HepG2 (cell line): ENCODE results near the gene KRTAP2-3.

Experiments
- HNRNPLL ChIP-seq: fragments of 200-400 bp; formaldehyde crosslinking; IDR thresholded peaks from 2 replicates; pipeline ENCODE4 v1.6.1; 2017; ENCODE audit warnings: mild to moderate bottlenecking, low read depth, low read length; ENCODE audit not compliant: poor library complexity, severe bottlenecking
- NFYB ChIP-seq: sonication (generic); formaldehyde crosslinking; IDR thresholded peaks from 2 replicates; pipeline ENCODE4 v1.4.0; 2020; ENCODE audit warnings: missing genetic modification reagents
- SUZ12 ChIP-seq: fragments of 150-350 bp; IDR thresholded peaks from 2 replicates; pipeline ENCODE4 v1.6.1; 2014; ENCODE audit warnings: low read depth, low read length
- TF ChIP-seq, protein P1 (sequence below): sonication (generic); formaldehyde crosslinking; IDR thresholded peaks from 2 replicates; pipeline ENCODE4 v1.5.0; 2020; ENCODE audit warnings: mild to moderate bottlenecking, missing genetic modification reagents, moderate library complexity

DNA sequence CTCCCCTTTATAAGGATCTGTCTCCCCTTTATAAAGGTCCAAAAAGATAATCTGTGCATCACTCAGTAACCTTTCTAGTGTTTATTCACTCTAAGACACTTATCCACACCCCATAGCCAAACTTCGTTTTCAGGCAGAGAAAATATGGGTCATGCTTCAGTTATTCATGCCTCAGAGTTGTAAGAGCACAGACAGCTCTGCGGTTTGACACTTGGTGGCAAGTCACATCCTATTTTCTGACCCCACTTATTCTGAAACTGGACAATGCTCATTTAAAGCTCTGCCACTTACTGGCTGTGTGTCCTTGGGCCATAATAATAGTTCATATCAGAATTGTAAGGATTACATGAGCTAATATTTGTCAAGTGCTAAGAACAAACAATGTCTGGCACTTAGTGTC, 10.8 kb downstream of the KRTAP2-3 start:
- no peak for TF ChIP-seq SUZ12
- no peak for TF ChIP-seq HNRNPLL
- TF ChIP-seq, protein P1, sequence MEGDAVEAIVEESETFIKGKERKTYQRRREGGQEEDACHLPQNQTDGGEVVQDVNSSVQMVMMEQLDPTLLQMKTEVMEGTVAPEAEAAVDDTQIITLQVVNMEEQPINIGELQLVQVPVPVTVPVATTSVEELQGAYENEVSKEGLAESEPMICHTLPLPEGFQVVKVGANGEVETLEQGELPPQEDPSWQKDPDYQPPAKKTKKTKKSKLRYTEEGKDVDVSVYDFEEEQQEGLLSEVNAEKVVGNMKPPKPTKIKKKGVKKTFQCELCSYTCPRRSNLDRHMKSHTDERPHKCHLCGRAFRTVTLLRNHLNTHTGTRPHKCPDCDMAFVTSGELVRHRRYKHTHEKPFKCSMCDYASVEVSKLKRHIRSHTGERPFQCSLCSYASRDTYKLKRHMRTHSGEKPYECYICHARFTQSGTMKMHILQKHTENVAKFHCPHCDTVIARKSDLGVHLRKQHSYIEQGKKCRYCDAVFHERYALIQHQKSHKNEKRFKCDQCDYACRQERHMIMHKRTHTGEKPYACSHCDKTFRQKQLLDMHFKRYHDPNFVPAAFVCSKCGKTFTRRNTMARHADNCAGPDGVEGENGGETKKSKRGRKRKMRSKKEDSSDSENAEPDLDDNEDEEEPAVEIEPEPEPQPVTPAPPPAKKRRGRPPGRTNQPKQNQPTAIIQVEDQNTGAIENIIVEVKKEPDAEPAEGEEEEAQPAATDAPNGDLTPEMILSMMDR (CRISPR knock-in tag) = no peak
- TF ChIP-seq NFYB (CRISPR knock-in tag) = no peak
